A172 (cell line): ENCODE results near the gene OR52E5. TPM values are rescaled to one million over a fixed set of nuclear protein-coding genes. Genes with fewer than 3 reads are reported as not detected.

ENCODE experiments used
- DNase-seq: peaks from one replicate; pipeline ENCODE4 v3.0.0-alpha.2; 2015; ENCODE audit warnings: low spot score
- total RNA-seq: library from RNA; depleted of rRNA; stranded (reverse); fragments of >200 nt; shearing (Covaris generic); gene quantifications from 2 replicates; pipeline ENCODE4 v1.2.3, GENCODE V29; 2014; rRNA removed

OR52E5 gene
- total RNA-seq, 1 experiment from 2014 or later, result not detected

DNA sequence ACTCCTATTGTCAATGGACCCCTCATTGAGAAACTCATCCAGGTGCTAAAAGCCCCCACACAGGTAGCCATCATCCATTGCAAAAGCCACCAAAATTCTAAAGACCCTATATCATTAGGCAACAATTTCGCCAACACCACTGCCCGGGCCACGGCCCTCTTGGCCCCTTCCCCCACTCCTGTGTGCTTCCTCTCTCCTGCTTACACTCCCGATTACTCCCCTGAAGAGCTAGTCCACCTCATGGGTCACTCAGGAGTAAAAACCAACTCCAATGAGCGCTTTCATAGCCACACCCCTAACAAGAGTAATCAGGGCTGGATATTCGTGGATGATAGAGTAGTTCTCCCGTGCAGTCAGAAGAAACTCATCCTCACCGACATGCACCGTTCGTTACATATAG, 40.1 kb downstream of the OR52E5 start:
- no peak for DNase-seq

GRCh38 chr11:5937868-5938602, 45.0 kb downstream of the OR52E5 start:
- no peak for DNase-seq

DNA sequence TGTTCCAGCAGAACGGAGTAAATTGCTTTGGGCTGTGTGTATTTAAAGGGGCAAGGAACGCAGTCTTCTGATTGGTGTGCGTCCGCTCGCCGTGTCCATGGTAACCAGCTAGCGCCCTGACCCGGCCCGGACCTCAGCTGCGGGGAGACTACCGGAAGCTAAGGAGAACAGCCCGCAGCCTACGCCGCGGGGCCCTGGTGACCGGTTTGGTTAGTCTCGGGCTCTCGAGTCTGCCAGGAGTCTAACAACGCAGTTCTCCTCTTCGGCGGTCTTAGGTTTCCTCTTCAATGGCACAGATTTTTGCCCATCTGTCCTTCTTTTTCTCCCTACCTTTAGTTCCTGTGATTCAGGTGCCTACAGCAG, 45.6 kb downstream of the OR52E5 start:
- no peak for DNase-seq

DNA sequence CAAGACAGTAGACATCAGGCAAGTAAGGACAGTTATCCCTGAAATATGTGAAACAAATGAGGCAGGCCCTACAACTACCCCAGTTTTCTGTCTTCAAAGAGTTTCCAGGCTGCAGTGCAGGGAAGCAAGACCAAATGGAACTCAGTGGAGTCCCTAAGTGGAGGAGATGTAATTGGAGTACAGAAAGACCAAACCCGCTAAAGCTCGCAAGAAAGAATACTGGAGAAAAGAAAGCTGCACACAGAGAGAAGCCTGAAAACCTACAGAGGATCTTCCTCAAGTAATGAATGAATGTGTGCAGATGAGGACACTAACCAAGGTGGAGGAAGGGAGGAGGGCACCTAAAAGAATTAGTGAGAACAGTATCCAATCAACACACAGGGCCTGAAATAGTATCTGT, 47.7 kb downstream of the OR52E5 start:
- no peak for DNase-seq

- no peak for DNase-seq
Measured at GRCh38 chr11:5941951-5942350, 48.9 kb downstream of the OR52E5 start, which contains the start of gene OR56A3. Gene OR56A3, plus strand, starts transcription at chr11:5942251. Its CDS starts 5,096 bp downstream, at chr11:5947347.

Other genes with a start within 250 kb of the OR52E5 start
- 32.9 and 47.7 TPM in 2 replicates for gene TRIM5, start 208.1 kb upstream of the OR52E5 start, total RNA-seq
- 34.9 and 43.0 TPM in 2 replicates for gene TRIM22, start 203.4 kb upstream of the OR52E5 start, total RNA-seq
- gene OR56B1, start 156.8 kb upstream of the OR52E5 start, total RNA-seq, result not detected in 2 replicates
- not detected in 2 replicates for gene OR52N4, start 139.0 kb upstream of the OR52E5 start, total RNA-seq
- gene OR52N5, start 109.9 kb upstream of the OR52E5 start, total RNA-seq, result not detected in 2 replicates
- gene OR52N1, start 101.9 kb upstream of the OR52E5 start, total RNA-seq, result not detected in 2 replicates
- gene OR52N2, start 84.3 kb upstream of the OR52E5 start, total RNA-seq, result not detected in 2 replicates
- gene OR52E6, start 51.3 kb upstream of the OR52E5 start, total RNA-seq, result not detected in 2 replicates
- not detected in 2 replicates for gene OR52E8, start 35.5 kb upstream of the OR52E5 start, total RNA-seq
- gene OR52E4, start 12.6 kb upstream of the OR52E5 start, total RNA-seq, result not detected in 2 replicates
- gene OR56A3, start 49.0 kb downstream of the OR52E5 start, total RNA-seq, result not detected in 2 replicates
- gene OR56A5, start 75.3 kb downstream of the OR52E5 start, total RNA-seq, result not detected in 2 replicates
- not detected in 2 replicates for gene OR52L1, start 93.8 kb downstream of the OR52E5 start, total RNA-seq
- gene OR56A4, start 113.7 kb downstream of the OR52E5 start, total RNA-seq, result not detected in 2 replicates
- gene OR56A1, start 137.6 kb downstream of the OR52E5 start, total RNA-seq, result not detected in 2 replicates
- not detected in 2 replicates for gene OR56B4, start 214.5 kb downstream of the OR52E5 start, total RNA-seq